ENCODE data around the gene POLR2E.

Gene POLR2E

GRCh38 chr19:1069009-1069779 lies 26.0 kb downstream of the POLR2E start:
- Mint-ChIP-seq H3K36me3 (ENCODE audit: low read depth) (no peaks in the 10 kb centered on the region), H3K27ac (no peak overlapping the region), H3K4me3 (peak overlapping the region; percentile 43), H3K4me1 (peaks cover 25% of the 10 kb centered on the region), H3K27me3 (ENCODE audit: low read depth, poor library complexity) (peaks cover 81% of the 10 kb centered on the region), H3K9me3 (no peaks in the 10 kb centered on the region)
- no peak for DNase-seq
- TF ChIP-seq CTCF (IDR thresholded peaks at IDR 0.05): no peak

- DNase-seq: no peak
- H3K27ac Mint-ChIP-seq: no peak overlapping the region
- H3K27me3 Mint-ChIP-seq (ENCODE audit: low read depth, poor library complexity): peaks cover 88% of the 10 kb centered on the region
- no peaks in the 10 kb centered on the region for H3K36me3 Mint-ChIP-seq (ENCODE audit: low read depth)
- no peak for TF ChIP-seq CTCF (IDR thresholded peaks at IDR 0.05)
- H3K4me3 Mint-ChIP-seq: peak overlapping the region; percentile 62
- H3K4me1 Mint-ChIP-seq: peaks cover 25% of the 10 kb centered on the region
- H3K9me3 Mint-ChIP-seq: no peaks in the 10 kb centered on the region
Observed at GRCh38 chr19:1068009-1069001, 26.9 kb downstream of the POLR2E start.

GRCh38 chr19:1067341-1067957 lies 27.7 kb downstream of the POLR2E start:
- H3K27me3 Mint-ChIP-seq (ENCODE audit: low read depth, poor library complexity): peaks cover 83% of the 10 kb centered on the region
- no peak for DNase-seq
- H3K4me3 Mint-ChIP-seq: peak overlapping the region; percentile 62
- peaks cover 27% of the 10 kb centered on the region for H3K4me1 Mint-ChIP-seq
- H3K27ac Mint-ChIP-seq: no peak overlapping the region
- no peak for TF ChIP-seq CTCF (IDR thresholded peaks at IDR 0.05)
- H3K9me3 Mint-ChIP-seq: no peaks in the 10 kb centered on the region
- no peaks in the 10 kb centered on the region for H3K36me3 Mint-ChIP-seq (ENCODE audit: low read depth)

- Mint-ChIP-seq H3K9me3 (no peaks in the 10 kb centered on the region), H3K4me1 (peaks cover 27% of the 10 kb centered on the region), H3K4me3 (peak within 1 kb of the TSS; percentile 62), H3K27ac (no peak within 1 kb of the TSS), H3K36me3 (ENCODE audit: low read depth) (no peaks in the 10 kb centered on the region), H3K27me3 (ENCODE audit: low read depth, poor library complexity) (peaks cover 77% of the 10 kb centered on the region)
- TF ChIP-seq CTCF (IDR thresholded peaks at IDR 0.05): no peak
- DNase-seq: peak; percentile 54
Observed at GRCh38 chr19:1066748-1067340, 28.3 kb downstream of the POLR2E start, which contains the start of gene ARHGAP45. ARHGAP45 (plus strand) TSS chr19:1067167; CDS start chr19:1067406, 239 bp downstream.

GRCh38 chr19:1066251-1066747 lies 28.9 kb downstream of the POLR2E start:
- TF ChIP-seq CTCF (IDR thresholded peaks at IDR 0.05): no peak
- H3K4me1 Mint-ChIP-seq: peaks cover 23% of the 10 kb centered on the region
- no peak overlapping the region for H3K4me3 Mint-ChIP-seq
- no peaks in the 10 kb centered on the region for H3K9me3 Mint-ChIP-seq
- no peak overlapping the region for H3K27ac Mint-ChIP-seq
- H3K36me3 Mint-ChIP-seq (ENCODE audit: low read depth): no peaks in the 10 kb centered on the region
- H3K27me3 Mint-ChIP-seq (ENCODE audit: low read depth, poor library complexity): peaks cover 74% of the 10 kb centered on the region
- peak; percentile 44 for DNase-seq

Data from nephron progenitor cell (in vitro differentiated cells).